GM06990 (cell line): ENCODE data around the gene BARX2.

ENCODE experiments used
- DNase-seq: peaks from one replicate; pipeline ENCODE4 v3.0.0-alpha.2; 2011; ENCODE audit not compliant: insufficient read length; ENCODE audit errors: extremely low read depth
- H3K27me3 ChIP-seq: replicated peaks from 2 replicates; pipeline ENCODE4 v1.6.0; 2011; ENCODE audit warnings: low read length; ENCODE audit not compliant: control insufficient read depth, insufficient read depth
- H3K36me3 ChIP-seq: 2 replicates; pipeline ENCODE4 v1.5.1; 2011; ENCODE audit warnings: low read length; ENCODE audit not compliant: control insufficient read depth, insufficient read depth
- H3K4me3 ChIP-seq: replicated peaks from 2 replicates; pipeline ENCODE4 v1.5.1; 2011; ENCODE audit warnings: low read depth, mild to moderate bottlenecking, control low read depth, low read length
- CTCF ChIP-seq: IDR thresholded peaks from 2 replicates; pipeline ENCODE4 v1.5.1; 2011; ENCODE audit warnings: low read length, control low read depth, mild to moderate bottlenecking, inconsistent platforms; ENCODE audit not compliant: insufficient read depth, poor library complexity, severe bottlenecking

BARX2 gene

GRCh38 chr11:129376658-129377341, 1.2 kb downstream of the BARX2 start:
- Histone ChIP-seq H3K27me3 (peaks cover 1% of the 10 kb centered on the region), H3K4me3 (no peak overlapping the region), H3K36me3 (no peaks in the 10 kb centered on the region)
- no peak for DNase-seq
- no peak for TF ChIP-seq CTCF

- Histone ChIP-seq H3K36me3 (no peaks in the 10 kb centered on the region), H3K4me3 (no peak overlapping the region), H3K27me3 (peaks cover under 1% of the 10 kb centered on the region)
- no peak for DNase-seq
- TF ChIP-seq CTCF: no peak
Measured at GRCh38 chr11:129377739-129378138, 2.1 kb downstream of the BARX2 start.

GRCh38 chr11:129380413-129380812, 4.8 kb downstream of the BARX2 start:
- Histone ChIP-seq H3K36me3 (no peaks in the 10 kb centered on the region), H3K27me3 (no peaks in the 10 kb centered on the region; the same call in 1 of the 2 replicates), H3K4me3 (no peak overlapping the region)
- no peak for DNase-seq
- no peak for TF ChIP-seq CTCF

GRCh38 chr11:129382583-129382982, 6.9 kb downstream of the BARX2 start:
- no peaks in the 10 kb centered on the region; the same call in none of the 2 replicates for H3K27me3 ChIP-seq
- TF ChIP-seq CTCF: no peak
- no peaks in the 10 kb centered on the region for H3K36me3 ChIP-seq
- no peak overlapping the region for H3K4me3 ChIP-seq
- DNase-seq: no peak

- H3K27me3 ChIP-seq: no peaks in the 10 kb centered on the region; the same call in none of the 2 replicates
- no peak for TF ChIP-seq CTCF
- no peak for DNase-seq
- no peak overlapping the region for H3K4me3 ChIP-seq
- no peaks in the 10 kb centered on the region for H3K36me3 ChIP-seq
Measured at GRCh38 chr11:129383060-129383459, 7.4 kb downstream of the BARX2 start.
